ENCODE data around the gene YIPF4. TPM values are rescaled to one million over a fixed set of nuclear protein-coding genes. Genes with fewer than 3 reads are reported as not detected.
A peak's percentile ranks its signal among the peaks of the same experiment; 100 is the strongest.
"Not testable (repeated sequence)": the region's sequence is repeated elsewhere in the genome, so short reads cannot be mapped to it uniquely, and the experiment has no call there.

Gene YIPF4
- total RNA-seq, 1 donor = 18.5 TPM

GRCh38 chr2:32342801-32343200 is 65.1 kb downstream of the YIPF4 start:
- Histone ChIP-seq H3K4me3 (ENCODE audit: insufficient read depth, low read length) (no peak overlapping the region), H3K79me2 (ENCODE audit: insufficient read depth, low read length) (no peaks in the 10 kb centered on the region), H3K27me3 (ENCODE audit: insufficient read depth, low read length) (no peaks in the 10 kb centered on the region), H3K36me3 (ENCODE audit: insufficient read depth, low read length) (no peaks in the 10 kb centered on the region), H3K4me2 (ENCODE audit: insufficient read depth, low read length) (no peak overlapping the region), H4K20me1 (ENCODE audit: insufficient read depth, low read length) (no peaks in the 10 kb centered on the region), H3K9me3 (ENCODE audit: low read depth, low read length) (no peaks in the 10 kb centered on the region), H3K4me1 (ENCODE audit: insufficient read depth, low read length) (no peaks in the 10 kb centered on the region), H3K27ac (ENCODE audit: low read depth, low read length) (no peak overlapping the region), H2AFZ (ENCODE audit: low read length) (no peak overlapping the region)
- DNase-seq (ENCODE audit: insufficient read length, low spot score, missing footprints) = no peak
- TF ChIP-seq CTCF (IDR thresholded peaks at IDR 0.05; ENCODE audit: extremely low read depth, low read depth, low read length) = no peak

DNA sequence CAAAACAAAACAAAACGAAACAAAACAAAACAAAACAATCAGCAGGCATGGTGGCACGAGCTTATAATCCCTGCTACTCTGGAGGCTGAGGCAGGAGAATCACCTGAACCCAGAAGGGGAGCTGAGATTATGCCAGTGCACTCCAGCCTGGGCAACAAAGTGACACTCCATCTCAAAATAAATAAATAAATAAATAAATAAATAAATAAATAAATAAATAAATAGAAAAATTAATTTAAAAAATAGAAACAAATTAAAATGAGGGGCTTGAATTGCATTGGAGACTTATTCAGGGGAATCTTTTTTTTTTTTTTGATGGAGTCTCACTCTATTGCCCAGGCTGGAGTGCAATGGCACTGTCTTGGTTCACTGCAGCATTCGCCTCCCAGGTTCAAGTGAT is 73.1 kb downstream of the YIPF4 start:
- H3K27ac ChIP-seq (ENCODE audit: low read depth, low read length); H3K4me2 ChIP-seq (ENCODE audit: insufficient read depth, low read length); H3K36me3 ChIP-seq (ENCODE audit: insufficient read depth, low read length); H3K4me3 ChIP-seq (ENCODE audit: insufficient read depth, low read length); H3K27me3 ChIP-seq (ENCODE audit: insufficient read depth, low read length); H3K4me1 ChIP-seq (ENCODE audit: insufficient read depth, low read length); H4K20me1 ChIP-seq (ENCODE audit: insufficient read depth, low read length); DNase-seq (ENCODE audit: insufficient read length, low spot score, missing footprints); H3K9me3 ChIP-seq (ENCODE audit: low read depth, low read length); H3K79me2 ChIP-seq (ENCODE audit: insufficient read depth, low read length); H2AFZ ChIP-seq (ENCODE audit: low read length): not testable (repeated sequence)

DNA sequence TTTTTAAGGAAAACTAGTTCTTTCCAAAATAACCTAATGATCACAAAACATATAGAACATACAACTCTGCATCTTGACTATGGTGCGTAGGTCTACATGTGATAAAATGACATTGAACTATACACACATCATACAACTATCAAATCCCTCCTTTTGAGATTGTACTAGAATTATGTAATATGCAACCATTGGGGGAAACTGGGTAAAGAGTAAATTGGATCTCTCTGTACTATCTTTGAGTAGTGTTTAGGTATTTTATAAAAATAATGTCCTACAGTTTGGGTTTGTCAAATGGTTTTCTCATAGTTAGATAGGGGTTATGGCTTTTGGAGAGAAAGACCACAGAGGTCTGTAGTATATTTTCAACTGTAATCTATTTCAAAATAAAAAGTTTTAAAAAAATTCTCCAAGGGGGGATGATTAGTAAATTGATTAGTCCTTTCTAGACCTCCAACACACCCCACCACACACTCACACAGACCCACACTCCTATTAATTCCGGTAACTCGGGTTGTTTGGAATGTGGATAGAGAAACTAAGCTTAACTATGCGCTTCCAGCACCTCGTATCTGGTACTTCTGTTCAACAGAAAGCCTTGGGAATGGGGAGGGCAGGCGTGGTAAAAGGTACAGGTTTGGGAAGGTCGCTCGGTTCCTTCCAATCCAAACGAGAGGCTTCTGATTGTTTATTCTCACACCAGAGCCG is 78.4 kb downstream of the YIPF4 start:
- H3K27me3 ChIP-seq (ENCODE audit: insufficient read depth, low read length) = no peaks in the 10 kb centered on the region
- peak overlapping the region; percentile 86 for H2AFZ ChIP-seq (ENCODE audit: low read length)
- H3K4me1 ChIP-seq (ENCODE audit: insufficient read depth, low read length) = peaks cover 21% of the 10 kb centered on the region
- peak overlapping the region; percentile 86 for H3K27ac ChIP-seq (ENCODE audit: low read depth, low read length)
- H4K20me1 ChIP-seq (ENCODE audit: insufficient read depth, low read length) = peaks cover 32% of the 10 kb centered on the region
- no peaks in the 10 kb centered on the region for H3K36me3 ChIP-seq (ENCODE audit: insufficient read depth, low read length)
- peak overlapping the region; percentile 98 for H3K4me3 ChIP-seq (ENCODE audit: insufficient read depth, low read length)
- H3K4me2 ChIP-seq (ENCODE audit: insufficient read depth, low read length) = peak overlapping the region; percentile 90
- no peak for TF ChIP-seq CTCF (IDR thresholded peaks at IDR 0.05; ENCODE audit: extremely low read depth, low read depth, low read length)
- no peak for DNase-seq (ENCODE audit: insufficient read length, low spot score, missing footprints)
- peaks cover 41% of the 10 kb centered on the region for H3K79me2 ChIP-seq (ENCODE audit: insufficient read depth, low read length)
- no peaks in the 10 kb centered on the region for H3K9me3 ChIP-seq (ENCODE audit: low read depth, low read length)

GRCh38 chr2:32356681-32357317 is 79.1 kb downstream of the YIPF4 start, which contains the start of gene BIRC6:
Gene BIRC6, plus strand, starts transcription at chr2:32357023. Its CDS starts 139 bp downstream, at chr2:32357162.
- Histone ChIP-seq H3K79me2 (ENCODE audit: insufficient read depth, low read length) (peaks cover 47% of the 10 kb centered on the region), H3K27ac (ENCODE audit: low read depth, low read length) (peak within 1 kb of the TSS; percentile 86), H3K4me2 (ENCODE audit: insufficient read depth, low read length) (peak within 1 kb of the TSS; percentile 90), H2AFZ (ENCODE audit: low read length) (peak within 1 kb of the TSS; percentile 86), H3K27me3 (ENCODE audit: insufficient read depth, low read length) (no peaks in the 10 kb centered on the region), H4K20me1 (ENCODE audit: insufficient read depth, low read length) (peaks cover 39% of the 10 kb centered on the region), H3K4me1 (ENCODE audit: insufficient read depth, low read length) (peaks cover 21% of the 10 kb centered on the region), H3K4me3 (ENCODE audit: insufficient read depth, low read length) (peak within 1 kb of the TSS; percentile 98), H3K9me3 (ENCODE audit: low read depth, low read length) (no peaks in the 10 kb centered on the region), H3K36me3 (ENCODE audit: insufficient read depth, low read length) (no peaks in the 10 kb centered on the region)
- TF ChIP-seq CTCF (IDR thresholded peaks at IDR 0.05; ENCODE audit: extremely low read depth, low read depth, low read length) = no peak
- DNase-seq (ENCODE audit: insufficient read length, low spot score, missing footprints) = peak; percentile 99
